Activated T-cell treated with anti-CD3 and anti-CD28 coated beads, Interleukin-2, amount 50 U/mL, for 48 hours (primary cell): ENCODE measurements around the gene FAM53A.
"Not testable (repeated sequence)": the region's sequence is repeated elsewhere in the genome, so short reads cannot be mapped to it uniquely, and the experiment has no call there.

Source experiments
- DNase-seq, 2 experiments: peaks; one replicate each; pipeline ENCODE4 v3.0.0-alpha.2; 2020

Gene FAM53A

DNA sequence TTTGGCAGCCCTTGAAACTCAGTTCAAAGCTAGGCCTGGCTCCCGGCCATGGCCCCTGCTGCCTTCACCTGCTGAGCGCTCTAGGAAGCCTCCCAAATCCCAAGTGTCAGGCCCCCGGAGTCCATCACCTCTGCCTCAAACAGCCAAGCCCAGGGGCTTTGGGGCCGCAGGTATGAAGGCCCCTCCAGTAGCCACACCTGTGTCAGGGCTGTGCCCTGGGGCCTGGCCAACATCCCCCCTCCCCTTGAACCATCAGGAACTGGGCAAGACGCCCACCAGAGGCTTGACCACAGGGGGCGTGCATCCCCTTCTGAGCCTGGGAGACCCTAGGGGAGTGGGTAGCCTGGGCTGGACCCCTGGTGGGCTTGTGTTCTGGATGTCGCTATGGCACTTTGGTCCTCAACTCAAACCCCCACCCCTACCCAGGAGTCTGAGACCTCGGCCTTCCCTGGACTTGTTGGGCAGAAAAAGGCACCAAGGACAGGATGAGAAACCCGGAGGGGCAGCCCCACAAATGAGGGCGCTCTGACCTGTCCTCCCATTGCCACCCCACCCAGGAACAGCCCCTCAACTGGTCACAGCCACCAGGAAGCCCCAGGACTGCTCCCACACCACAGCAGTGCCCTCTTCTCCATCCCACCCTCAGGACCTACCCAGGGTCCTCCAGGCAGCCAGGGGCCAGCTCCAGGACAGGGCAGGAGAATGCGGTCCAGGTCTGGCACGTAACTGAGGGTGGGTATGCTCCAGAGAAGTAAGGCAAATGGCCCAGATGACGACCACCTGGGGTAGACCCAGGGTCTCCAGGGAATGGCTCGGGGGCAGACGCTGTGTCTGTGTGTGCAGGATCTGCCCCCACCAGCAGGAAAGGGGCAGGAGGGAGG is 32.2 kb upstream of the FAM53A start:
- DNase-seq, result peak in 1 of 2 experiments; percentile 22

DNA sequence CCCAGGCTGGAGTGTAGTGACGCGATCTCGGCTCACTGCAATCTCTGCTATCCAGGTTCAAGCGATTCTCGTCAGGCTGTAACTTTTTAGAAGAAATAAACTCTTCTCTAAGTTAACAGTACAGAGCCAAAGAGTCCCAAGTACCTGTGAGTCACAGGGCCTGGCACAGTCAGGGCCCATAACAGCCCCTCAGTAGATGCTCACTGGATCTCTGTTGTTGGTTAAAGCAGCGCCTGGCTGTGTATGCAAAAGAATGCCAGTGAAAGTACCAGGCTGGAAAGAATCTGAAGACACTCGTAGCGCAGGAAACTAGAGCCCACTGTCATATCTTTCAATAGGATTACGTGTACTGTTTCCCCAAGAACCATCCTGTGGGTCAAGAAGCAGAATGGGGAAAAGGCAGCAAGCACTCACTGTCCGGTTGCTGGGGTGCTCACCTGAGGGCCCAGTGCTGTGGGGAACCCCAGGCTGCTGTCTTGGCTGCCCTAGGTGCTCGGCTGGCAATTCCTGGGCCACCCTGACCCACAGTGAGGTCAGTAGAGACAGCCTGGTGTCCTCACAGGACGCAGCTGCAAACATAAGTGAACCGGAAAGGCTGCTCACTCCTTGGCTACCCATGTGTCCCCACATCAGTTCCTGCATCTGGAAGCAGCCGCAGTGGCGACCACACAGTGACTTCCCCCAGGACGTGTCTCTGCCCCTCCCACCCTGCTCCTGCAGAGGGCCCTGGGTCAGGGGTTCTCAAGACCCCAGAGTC is 31.1 kb upstream of the FAM53A start:
- peak in 1 of 2 experiments; percentile 29 for DNase-seq

DNA sequence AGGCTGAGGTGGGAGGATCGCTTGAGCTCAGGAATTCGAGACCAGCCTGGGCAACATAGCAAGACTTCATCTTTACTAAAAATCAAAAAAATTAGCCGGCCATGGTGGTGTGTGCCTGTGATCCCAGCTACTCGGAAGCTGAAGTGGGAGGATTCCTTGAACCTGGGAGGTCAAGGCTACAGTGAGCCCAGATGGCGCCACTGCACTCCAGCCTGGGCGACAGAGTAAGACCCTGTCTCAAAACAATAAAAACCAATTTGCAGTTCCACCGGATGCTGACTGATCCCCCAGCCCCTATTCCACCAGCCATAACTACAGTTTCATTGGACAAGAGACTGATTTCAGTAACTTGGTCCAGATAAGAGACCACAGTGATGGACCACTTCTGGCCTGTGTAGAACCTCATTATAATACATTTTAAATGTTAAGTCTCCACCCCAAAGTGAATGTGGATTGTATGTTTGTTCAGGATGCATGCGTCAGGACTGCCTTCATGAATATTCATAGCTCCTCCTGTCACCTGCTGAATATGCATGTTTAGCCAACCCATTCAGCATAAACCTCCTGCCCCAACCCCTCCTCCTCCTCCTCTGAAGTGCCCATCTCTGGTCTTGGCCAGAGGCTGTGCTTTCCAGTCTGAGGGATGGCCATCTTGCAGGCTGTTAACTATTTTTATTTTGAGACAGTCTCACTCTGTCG is 30.3 kb upstream of the FAM53A start:
- DNase-seq, result no peak

DNA sequence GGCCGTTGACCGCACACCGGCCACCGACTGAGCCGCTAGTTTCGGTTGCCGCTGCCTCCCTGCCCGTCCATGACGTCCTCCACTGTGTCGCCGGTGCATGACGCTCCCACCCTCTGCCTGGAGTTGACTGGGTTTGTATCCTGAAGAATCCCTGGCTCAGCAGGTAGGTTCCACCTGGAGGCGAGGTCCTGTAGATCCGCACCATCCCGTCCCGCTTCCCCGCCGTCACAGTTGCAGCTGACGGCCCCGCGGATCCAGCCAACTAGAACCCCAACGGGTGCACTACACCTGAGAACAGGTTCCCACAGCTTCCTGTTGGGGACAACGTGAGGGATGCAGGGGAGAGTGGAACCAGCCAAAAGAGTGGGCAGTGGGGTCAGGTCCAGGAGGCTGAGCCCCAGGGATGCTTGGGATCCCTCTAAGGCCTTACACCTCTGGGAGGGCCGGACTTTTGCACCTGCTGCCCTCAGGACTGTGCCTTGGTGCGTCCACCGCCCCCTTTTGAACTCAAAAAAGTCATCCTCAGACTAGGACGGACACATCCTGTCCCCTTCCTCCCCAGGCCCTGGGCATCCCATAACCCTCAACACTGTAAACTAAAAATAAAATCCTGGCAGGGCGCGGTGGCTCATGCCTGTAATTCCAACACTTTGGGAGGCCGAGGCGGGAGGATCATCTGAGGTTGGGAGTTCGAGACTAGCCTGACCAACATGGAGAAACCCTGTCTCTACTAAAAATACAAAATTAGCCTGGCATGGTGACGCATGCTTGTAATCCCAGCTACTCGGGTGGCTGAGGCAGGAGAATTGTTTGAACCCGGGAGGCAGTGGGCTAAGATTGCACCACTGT is 29.1 kb upstream of the FAM53A start:
- DNase-seq, result no peak

DNA sequence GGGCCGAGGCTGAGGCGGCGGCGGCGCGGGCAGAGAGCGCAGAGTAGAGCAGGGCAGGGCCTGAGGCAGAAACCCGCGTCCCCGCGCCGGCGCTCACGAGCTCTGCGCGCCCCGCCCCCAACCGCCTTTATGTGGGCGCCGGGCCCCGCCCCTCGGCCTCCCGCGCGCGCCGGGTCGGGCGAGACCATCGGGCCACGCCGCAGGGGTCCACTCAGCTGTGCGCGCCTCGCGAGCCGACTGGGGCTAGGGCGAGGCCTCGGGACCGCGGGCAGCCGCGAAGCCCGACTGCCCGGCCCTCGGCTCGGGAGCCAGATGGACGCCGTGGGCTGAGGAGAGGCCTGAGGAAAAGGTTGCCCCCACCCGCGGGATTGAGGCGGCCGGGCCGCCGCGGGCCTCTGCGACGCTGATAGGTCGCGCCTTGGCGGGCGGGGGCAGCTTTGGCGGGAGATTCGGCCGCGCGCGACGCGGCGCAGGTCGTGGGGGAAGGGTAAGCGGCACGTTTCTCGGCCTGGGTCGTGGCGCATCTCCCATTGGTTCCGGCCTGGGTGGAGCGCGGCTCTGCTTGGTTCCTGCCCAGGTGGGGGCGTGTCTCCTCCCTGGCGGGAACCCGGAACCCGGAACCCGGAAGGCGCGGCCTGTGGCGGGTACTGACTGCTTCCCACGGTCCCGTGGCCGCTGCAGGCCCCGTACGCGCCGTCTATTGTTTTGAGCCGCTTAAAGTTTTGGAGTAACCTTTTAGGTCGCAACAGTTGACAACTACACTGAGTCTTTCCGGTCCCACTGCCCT is 28.3 kb upstream of the FAM53A start, which contains the start of gene SLBP:
SLBP (minus strand) TSS at position 104 of the 787 bp plus-strand sequence. CDS start 131 bp downstream, outside the sequence.
- peak; percentile 99 for DNase-seq

DNA sequence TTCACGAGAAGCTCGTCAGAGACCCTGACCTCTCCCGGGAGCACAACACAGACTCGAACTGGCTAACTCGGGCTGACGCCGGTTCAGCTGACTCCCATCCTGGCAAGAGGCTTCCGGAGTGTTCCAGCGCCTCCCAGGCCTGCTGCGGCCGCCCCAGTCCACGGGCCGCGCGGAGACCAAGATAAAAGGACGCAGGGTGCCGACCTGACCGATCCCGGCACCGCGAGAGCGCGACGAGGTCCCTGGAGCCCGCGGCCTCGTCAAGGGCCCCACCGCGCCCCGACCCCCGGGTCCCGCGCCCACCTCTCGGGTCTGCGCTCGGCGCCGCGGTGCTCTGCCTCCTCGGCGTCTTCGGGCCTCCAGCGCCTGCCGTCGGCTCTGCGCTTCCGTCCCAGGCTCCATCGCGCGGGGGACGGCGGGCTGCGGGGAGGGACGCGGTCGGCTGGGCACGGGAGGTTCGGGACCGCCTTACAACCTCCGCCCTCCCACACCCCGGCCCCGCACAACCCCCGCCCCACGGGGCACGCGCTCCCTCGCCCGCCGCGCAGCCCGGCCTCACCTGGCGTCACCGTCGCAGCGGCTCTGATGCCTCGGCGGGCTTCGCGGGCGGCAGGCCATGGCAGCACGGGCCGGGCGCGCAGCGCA is 27.6 kb upstream of the FAM53A start:
- peak in 1 of 2 experiments; percentile 61 for DNase-seq

DNA sequence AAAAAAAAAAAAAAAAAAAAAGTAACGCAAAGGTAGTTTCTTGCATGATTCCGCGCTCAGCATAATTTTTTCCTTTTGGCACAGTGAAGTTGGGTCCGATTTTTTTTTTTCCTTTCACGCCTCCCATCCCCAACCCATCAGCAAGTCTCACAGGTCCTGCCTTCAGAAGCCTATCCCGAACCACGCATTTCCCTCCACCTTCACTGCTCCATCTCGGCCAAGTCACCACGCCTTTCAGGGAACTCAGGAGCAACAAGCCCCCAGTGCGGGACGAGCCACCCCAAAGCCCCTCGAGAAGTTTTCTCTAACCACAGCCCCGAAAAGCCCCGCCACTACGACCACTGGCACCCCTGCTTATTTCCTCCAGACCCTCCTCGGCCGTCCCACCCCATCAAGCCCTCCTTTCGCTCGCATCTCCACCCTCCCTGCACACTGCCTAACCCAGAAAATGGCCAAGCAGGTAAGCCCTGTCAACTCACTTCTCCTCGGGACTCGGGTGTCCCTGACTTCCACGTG is 27.0 kb upstream of the FAM53A start:
- DNase-seq, result no peak

DNA sequence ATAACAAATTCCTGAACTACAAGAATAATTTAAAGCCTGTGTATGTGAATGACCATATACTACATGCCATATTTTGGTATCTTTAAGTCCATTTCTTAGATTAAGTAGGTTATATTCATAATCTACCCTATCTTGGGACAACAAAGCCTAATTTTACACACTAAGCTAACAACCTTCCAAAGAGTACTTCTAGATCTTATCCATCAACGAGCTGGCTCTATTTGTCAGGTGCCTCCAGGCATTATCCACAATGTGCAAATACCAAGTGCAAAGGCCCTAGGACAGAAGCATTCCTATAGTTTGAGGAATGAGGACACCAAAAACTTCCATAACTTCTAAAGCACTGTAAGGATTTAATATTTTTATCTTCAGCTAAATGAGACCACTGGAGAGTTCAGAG is 24.5 kb upstream of the FAM53A start:
- no peak for DNase-seq

DNA sequence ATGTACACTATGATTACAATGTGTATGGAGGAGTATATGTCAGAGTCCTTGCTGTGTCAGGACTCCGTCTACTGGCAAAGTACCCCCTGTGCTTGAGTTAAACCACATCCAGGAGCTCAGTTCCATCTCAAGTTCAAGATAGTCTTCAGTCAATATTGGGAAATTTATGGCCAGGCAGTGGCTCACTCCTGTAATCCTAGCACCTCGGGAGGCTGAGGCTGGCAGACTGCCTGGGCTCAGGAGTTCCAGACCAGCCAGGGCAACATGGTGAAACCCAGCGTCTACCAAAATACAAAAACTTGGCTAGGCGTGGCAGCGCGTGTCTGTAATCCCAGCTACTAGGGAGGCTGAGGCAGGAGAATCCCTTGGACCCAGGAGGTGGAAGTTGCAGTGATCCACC is 22.2 kb upstream of the FAM53A start:
- DNase-seq, result no peak

DNA sequence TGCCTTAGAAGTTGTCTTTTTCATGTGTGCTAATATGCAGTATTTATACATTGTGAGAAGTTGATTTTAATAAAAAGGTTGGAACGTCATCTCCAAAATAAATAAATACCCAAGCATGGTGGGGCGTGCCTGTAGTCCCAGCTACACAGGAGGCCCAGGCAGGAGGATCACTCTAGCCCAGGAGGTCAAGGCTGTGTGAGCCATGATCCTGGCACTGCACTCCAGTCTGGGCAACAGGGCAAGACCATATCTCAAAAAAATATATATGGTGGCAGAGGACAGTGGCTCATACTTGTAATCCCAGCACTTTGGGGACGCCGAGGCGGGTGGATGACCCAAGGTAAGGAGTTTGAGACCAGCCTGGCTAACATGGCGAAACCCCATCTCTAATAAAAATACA is 21.6 kb upstream of the FAM53A start:
- no peak for DNase-seq

DNA sequence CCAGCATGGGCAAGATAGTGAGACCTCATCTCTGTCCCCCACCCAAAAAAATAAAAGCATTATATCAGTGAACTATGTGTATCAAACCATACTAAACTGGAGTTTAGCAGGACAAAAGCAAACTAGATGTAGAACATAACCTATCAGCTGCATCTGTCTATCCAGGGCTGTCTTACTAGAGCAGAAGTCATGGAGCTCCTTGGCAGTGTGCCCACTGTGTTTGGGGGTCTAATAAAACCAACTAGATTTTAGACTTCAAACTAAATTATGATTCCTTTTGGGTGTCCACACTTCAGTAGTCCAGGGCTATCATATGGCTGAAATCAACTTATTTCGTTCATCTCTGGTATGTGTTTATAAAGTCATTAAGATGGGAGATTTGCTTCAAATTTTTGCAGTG is 19.8 kb upstream of the FAM53A start:
- no peak for DNase-seq

DNA sequence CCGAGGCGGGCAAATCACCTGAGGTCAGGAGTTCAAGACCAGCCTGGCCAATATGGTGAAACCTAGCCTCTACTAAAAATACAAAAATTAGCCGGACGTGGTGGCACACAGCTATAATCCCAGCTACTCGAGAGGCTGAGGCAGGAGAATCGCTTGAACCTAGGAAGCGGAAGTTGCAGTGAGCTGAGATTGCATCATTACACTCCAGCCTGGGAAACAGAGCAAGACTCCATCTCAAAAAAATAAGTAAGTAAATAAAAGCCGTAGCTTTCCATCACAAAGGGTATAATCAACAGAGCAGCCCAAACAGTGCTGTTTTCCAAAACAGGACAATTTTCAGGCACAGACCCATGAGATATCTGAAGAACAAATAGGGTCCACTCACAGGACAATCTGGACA is 17.6 kb upstream of the FAM53A start:
- not testable (repeated sequence) for DNase-seq

DNA sequence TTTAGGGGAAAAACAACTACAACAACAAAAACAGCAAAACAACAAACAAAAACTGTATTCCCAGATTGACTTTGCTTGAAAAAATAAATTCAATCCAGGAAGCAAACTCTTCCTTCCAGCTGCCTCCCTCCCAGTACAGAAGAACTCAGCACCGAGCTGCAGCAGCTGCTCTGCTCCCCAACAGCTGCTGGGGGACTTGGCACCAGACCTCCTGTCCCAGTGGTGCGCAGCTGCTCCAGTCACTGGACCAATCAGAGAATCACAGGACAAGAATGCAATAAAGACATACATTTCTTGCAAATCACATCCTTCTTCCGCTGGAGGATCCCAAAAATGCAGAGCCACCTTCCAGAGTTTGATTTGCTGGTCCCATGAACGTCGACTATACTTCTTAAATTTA is 11.8 kb upstream of the FAM53A start:
- no peak for DNase-seq

DNA sequence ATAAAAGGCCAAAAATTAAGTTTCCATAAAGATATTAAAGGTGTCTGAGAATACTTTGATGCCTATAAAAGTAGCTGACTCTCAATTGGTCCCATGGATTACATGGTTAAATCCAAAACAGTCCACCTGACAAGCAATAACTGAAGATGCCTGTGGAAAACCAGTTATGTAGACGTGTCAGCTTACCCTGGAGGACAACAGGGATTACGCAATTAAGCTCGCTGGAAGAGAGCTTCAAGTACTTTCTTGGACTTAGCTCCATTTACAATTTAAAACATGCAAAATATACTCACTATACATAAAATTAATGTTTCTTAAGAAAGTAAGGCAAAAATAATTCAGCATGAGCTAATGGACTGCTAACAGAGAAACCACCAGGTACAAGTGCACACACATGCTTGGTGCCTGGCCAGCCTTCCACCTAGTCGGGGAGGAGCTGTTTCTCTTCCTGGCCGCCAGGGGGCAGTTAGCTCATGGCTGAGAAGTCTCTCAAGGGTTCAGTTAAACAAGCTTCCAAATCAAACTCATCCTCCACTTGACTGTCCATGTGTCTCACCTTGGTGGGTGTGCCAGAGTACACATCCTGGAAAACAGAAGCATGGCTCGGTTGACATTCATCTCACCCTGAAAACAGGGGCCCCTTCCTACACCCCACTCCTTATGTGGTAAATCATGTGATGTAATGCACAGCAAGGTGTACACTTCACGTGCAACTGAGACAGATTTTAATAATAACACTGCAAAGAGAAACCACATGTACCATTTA is 9.2 kb upstream of the FAM53A start:
- DNase-seq, result peak; percentile 76 to 81

DNA sequence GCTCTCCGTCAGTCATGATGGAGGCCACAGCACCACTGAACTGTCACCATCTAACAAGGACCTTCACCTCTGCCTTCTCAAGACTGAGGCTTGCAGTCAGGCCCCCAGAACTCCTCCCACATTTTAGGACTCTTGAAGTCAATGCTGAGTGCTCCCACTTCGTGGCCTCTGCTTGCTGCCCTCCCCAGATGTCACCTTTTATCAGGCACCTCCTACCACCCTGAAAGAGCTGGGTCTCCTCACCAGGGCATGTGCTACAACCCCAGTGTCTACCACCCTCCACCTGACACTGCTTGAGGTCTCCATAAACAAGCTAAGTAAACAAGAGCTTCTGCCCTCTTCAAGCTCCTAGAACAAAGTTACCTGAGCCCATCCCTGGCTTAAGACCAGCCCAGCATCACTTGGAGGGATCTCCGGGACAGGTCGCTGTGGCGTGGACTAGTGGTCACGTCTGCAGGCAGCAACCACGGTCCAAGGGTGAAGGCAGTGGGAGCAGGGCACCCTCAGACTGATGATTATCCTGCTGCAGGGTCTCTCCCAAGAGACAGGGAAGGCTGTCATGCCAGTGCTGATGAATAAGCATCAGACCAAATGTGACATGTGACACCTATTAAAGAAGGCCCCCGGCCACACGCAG is 7.7 kb upstream of the FAM53A start:
- no peak for DNase-seq

DNA sequence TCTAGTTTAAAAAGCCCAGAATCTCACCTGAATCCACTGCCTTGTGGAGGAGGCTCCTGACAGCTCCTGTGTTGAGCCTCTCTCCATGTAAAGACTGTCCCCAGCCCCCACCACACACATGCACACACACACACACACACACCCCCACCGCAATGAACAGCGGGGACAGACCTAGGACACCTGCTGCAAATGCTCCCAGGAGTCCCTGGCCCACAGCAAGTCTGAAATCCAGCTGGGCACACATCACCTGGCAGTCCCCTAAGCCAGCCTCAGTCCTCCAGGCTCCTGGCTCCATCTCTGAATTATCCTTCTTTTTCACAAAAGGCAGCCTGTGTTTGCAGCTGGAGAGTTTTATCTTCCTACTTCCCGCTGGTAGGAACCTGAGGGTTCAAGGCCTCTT is 6.6 kb upstream of the FAM53A start:
- DNase-seq, result no peak

DNA sequence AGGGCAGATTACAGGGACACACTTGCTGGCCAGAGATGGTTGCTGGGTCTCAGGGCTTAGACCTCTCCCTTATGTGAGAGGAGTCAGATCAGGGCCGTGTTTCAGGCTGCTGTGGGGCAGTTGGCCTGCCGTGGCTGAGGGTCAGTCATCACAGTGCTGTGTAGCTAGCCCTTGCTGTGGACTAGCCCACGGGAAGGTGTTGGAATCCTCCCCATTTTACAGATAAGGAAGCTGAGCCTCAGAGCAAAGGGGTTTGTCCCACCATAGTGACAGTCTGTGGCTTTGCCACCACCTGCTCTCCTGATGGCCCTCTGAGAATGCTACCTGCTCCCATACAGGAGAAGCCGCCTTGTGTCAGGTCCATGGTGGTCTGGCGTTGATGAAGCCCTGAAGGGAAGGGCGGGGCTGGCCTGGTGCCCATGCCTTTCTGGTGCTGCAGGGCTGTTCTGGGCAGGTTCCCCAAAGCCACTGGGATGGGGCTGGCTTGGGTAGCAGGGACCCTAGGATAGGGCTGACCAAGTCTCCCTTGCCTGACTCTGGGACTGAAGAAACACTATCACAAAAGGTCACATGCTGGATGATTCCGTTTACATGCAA is 2.4 kb upstream of the FAM53A start:
- DNase-seq, result no peak

DNA sequence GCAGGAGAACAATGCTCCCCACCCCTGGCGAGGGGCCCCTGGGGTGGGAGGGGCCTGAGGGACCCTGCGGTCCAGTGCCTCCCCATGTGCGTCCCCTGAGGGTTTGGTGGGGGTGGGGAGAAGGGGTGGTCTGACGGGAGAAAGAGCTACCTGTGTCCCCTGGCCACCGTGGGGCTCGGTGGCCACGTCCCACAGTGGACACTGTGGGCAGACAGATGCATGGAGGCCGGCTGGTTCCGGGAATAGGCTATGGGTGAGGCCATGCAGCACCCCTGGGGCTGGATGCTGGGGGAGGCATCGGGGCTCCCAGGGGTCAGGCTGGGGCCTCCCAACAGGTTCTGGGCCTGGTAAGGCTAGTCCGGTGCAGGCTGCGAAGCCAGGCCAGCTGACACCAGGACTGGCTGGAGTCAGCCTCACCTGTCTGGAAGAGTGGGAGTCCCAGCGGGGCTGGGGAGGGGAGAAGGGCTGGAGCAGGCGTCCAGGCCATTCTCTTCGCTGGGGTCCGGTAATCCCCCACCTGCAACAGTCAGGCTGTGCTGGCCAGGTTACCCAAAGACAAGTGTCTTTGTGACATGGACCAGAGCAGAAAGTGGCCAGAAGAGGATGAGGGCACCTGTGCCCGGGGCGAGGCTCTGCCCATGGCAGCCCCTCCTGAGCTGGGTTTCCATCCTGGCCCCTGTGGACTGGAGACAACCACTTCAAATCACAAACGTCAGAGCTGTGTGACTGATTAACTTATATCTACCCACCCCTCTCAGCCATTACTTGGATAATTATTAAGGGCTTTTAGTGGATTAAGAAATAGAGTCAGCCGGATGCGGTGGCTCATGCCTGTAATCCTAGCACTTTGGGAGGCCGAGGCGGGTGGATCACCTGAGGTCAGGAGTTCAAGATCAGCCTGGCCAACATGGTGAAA is 1.4 kb upstream of the FAM53A start:
- no peak for DNase-seq
